ENCODE results near the gene HIPK3. TPM values are rescaled to one million over a fixed set of nuclear protein-coding genes. Genes with fewer than 3 reads are reported as not detected.

The HIPK3 gene
- total and polyA plus RNA-seq, 2 donors (not counting 3 experiments of a cell fraction or from before 2014, with no cell fraction given) = 13.3 to 36.1 TPM

- TF ChIP-seq EZH2 (IDR thresholded peaks at IDR 0.05; ENCODE audit: borderline replicate concordance, low read depth, low read length, severe bottlenecking) = no peak
- no peak for TF ChIP-seq POLR2A (IDR thresholded peaks at IDR 0.05; ENCODE audit: low read depth, low read length)
- no peak for TF ChIP-seq GATA2 (IDR thresholded peaks at IDR 0.05; ENCODE audit: insufficient read depth, insufficient read length, low read depth, low read length)
- TF ChIP-seq MAX (IDR thresholded peaks at IDR 0.05; ENCODE audit: insufficient read depth, insufficient read length) = no peak
- TF ChIP-seq CTCF (IDR thresholded peaks at IDR 0.05; ENCODE audit: extremely low read depth in 1 of 2, insufficient read depth in 1 of 2, low read depth in 1 of 2, low read length in 2 of 2) = no peak
- TF ChIP-seq JUN (IDR thresholded peaks at IDR 0.05; ENCODE audit: borderline replicate concordance, insufficient read depth, insufficient read length, low read depth) = no peak
- no peak for TF ChIP-seq POLR2AphosphoS5 (IDR thresholded peaks at IDR 0.05; ENCODE audit: insufficient read depth, low read depth, low read length)
- TF ChIP-seq MYC (IDR thresholded peaks at IDR 0.05; ENCODE audit: low read depth, low read length) = no peak
- no peak for TF ChIP-seq FOS (IDR thresholded peaks at IDR 0.05; ENCODE audit: borderline replicate concordance, insufficient read depth, low read length)
- no peak overlapping the region for H2AFZ ChIP-seq (ENCODE audit: low read depth, low read length)
- H3K4me2 ChIP-seq (ENCODE audit: insufficient read depth, low read length) = no peak overlapping the region
- DNase-seq (ENCODE audit: low read depth, low spot score) = no peak
- no peaks in the 10 kb centered on the region for H3K9me1 ChIP-seq (replicated peaks; ENCODE audit: control insufficient read depth, extremely low read depth, insufficient read depth, low read length)
- intact Hi-C loops (cut with micrococcal nuclease) = no loop called here
- H3K4me3 ChIP-seq (replicated peaks in 1 of 3; ENCODE audit: insufficient read depth in 1 of 3, low read depth in 1 of 3, low read length in 3 of 3) = no peak overlapping the region
- no peak for FAIRE-seq
- H3K9ac ChIP-seq (replicated peaks; ENCODE audit: extremely low read depth, insufficient read depth, low read length) = no peak overlapping the region
- no peaks in the 10 kb centered on the region for H3K36me3 ChIP-seq (ENCODE audit: control insufficient read depth in 2 of 2, extremely low read depth in 1 of 2, insufficient read depth in 2 of 2, low read length in 2 of 2)
- BruUV-seq (replicated peaks) = no TSS peak
- peaks cover 13% of the 10 kb centered on the region for H4K20me1 ChIP-seq (replicated peaks; ENCODE audit: control insufficient read depth, extremely low read depth, insufficient read depth, low read length)
- POLR2A ChIA-PET = no interaction called here
- peaks cover 63% of the 10 kb centered on the region for H3K79me2 ChIP-seq (ENCODE audit: control insufficient read depth, insufficient read depth, low read length)
- dilution Hi-C loops (cut with MboI; ENCODE audit: extremely low pct_ligation_motif_present, low sequenced_read_pairs) = no loop called here
- H3K4me1 ChIP-seq (ENCODE audit: control insufficient read depth, extremely low read depth, insufficient read depth, low read length) = peaks cover 4% of the 10 kb centered on the region
- CTCF ChIA-PET = no interaction called here
- no peaks in the 10 kb centered on the region for H3K9me3 ChIP-seq (replicated peaks; ENCODE audit: control insufficient read depth, insufficient read depth, low read length)
- no peak overlapping the region for H3K27ac ChIP-seq (ENCODE audit: insufficient read depth, low read depth, low read length)
- H3K27me3 ChIP-seq (ENCODE audit: control insufficient read depth in 2 of 2, insufficient read depth in 2 of 2, low read length in 2 of 2) = no peaks in the 10 kb centered on the region
Measured at GRCh38 chr11:33315822-33316221, 58.6 kb downstream of the HIPK3 start.
